GM19351 (cell line): Measurements from ENCODE around the gene POLA2.

Experiments used
- ATAC-seq: cut with Tn5 transposase; IDR thresholded peaks from one replicate; pipeline ENCODE4 v1.9.1; 2021; ENCODE audit warnings: mild to moderate bottlenecking, moderate library complexity; ENCODE audit not compliant: unreplicated experiment

The POLA2 gene

GRCh38 chr11:65280646-65281045, 18.9 kb downstream of the POLA2 start:
- no peak for ATAC-seq

- ATAC-seq: no peak
Observed at GRCh38 chr11:65286686-65287085, 24.9 kb downstream of the POLA2 start.

GRCh38 chr11:65287601-65288000, 25.8 kb downstream of the POLA2 start:
- no peak for ATAC-seq

- ATAC-seq: no peak
Observed at GRCh38 chr11:65288706-65289536, 27.2 kb downstream of the POLA2 start.

GRCh38 chr11:65290448-65291165, 28.8 kb downstream of the POLA2 start:
- no peak for ATAC-seq

- ATAC-seq: no peak
Observed at GRCh38 chr11:65291613-65292012, 29.9 kb downstream of the POLA2 start.

GRCh38 chr11:65292890-65293289, 31.1 kb downstream of the POLA2 start:
- ATAC-seq: no peak

GRCh38 chr11:65293909-65294381, 32.2 kb downstream of the POLA2 start:
- no peak for ATAC-seq

- no peak for ATAC-seq
Observed at GRCh38 chr11:65295001-65295400, 33.2 kb downstream of the POLA2 start.

GRCh38 chr11:65295571-65296341, 34.0 kb downstream of the POLA2 start:
- ATAC-seq: no peak

- no peak for ATAC-seq
Observed at GRCh38 chr11:65297026-65297672, 35.4 kb downstream of the POLA2 start.

- no peak for ATAC-seq
Observed at GRCh38 chr11:65298131-65298535, 36.4 kb downstream of the POLA2 start.

- ATAC-seq: no peak
Observed at GRCh38 chr11:65298655-65299179, 37.0 kb downstream of the POLA2 start.

GRCh38 chr11:65300621-65301275, 39.0 kb downstream of the POLA2 start:
- ATAC-seq: no peak

GRCh38 chr11:65301491-65302329, 39.9 kb downstream of the POLA2 start:
- ATAC-seq: no peak

GRCh38 chr11:65303555-65303954, 41.8 kb downstream of the POLA2 start:
- ATAC-seq: no peak

- ATAC-seq: no peak
Observed at GRCh38 chr11:65304110-65304509, 42.3 kb downstream of the POLA2 start.

GRCh38 chr11:65304613-65305012, 42.9 kb downstream of the POLA2 start:
- no peak for ATAC-seq
